Hematopoietic multipotent progenitor cell treated with erythropoietin and hydrocortisone succinate and interleukin-3 and kit ligand, for 6 days (in vitro differentiated cells): ENCODE measurements around the gene SEMA4D.

ENCODE experiments used
- DNase-seq: peaks from one replicate; pipeline ENCODE4 v3.0.0-alpha.2; 2015

SEMA4D gene

GRCh38 chr9:89342948-89343347 is 155.0 kb downstream of the SEMA4D start:
- no peak for DNase-seq

DNA sequence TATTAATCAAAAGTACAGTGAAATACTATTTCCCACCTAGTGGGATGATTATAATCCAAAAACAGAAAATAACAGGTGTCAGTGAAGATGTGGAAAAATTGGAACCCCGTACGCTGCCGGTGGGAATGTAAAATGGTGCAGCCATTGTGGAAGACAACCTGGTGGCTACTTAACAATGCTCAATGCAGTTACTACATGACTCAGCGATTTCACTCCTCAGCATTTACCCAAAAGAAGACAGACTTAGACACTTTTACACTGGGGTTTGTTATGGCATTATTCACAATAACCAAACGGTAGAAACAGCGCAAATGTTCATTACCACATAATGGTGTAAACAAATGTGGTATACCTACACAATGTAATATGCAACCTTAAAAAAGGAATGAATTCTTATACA is 155.7 kb downstream of the SEMA4D start:
- peak; percentile 59 for DNase-seq

GRCh38 chr9:89340332-89340731 is 157.6 kb downstream of the SEMA4D start:
- no peak for DNase-seq

- DNase-seq: no peak
These were observed 158.1 kb downstream of the SEMA4D start for GRCh38 chr9:89339807-89340206.

- no peak for DNase-seq
These were observed 167.4 kb downstream of the SEMA4D start for GRCh38 chr9:89330513-89330912.

GRCh38 chr9:89329917-89330316 is 168.0 kb downstream of the SEMA4D start:
- DNase-seq: no peak

DNA sequence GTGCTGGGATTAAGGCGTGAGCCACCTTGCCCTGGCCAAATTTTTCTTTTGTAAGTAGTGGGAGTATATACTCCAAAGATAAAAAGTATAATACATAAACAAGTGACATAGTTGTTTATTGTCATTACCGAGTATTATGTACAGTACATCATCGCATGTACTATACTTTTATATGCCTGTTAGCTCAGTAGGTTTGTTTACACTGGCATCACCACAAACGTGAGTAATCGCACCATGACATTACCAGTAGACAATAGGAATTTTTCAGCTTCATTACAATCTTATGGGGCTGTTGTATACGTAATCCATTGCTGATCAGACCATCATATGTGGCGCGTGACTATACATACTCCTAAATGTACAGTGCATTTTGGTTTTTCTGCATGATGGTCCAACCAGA is 169.8 kb downstream of the SEMA4D start:
- DNase-seq: no peak

GRCh38 chr9:89325733-89326132 is 172.2 kb downstream of the SEMA4D start:
- DNase-seq: no peak

DNA sequence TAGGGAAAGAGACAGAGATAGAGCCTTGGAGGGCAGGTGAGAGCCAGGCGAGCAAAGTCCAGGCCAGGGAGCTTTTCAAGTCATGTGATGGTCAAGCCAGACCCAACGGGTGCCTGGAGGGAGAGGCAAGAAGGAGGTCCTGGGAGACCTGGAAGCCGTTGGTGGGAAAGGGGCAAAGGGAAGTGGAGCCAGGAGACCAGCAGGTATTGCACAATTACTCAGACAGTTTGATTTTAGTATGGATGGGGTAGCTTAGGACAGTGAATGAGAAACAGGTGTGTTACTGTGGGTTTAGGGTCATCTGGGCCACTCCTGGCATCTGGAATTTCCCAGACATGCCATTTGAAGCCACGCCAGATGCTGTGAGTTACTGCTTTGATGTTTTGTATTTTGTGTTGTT is 174.5 kb downstream of the SEMA4D start:
- DNase-seq: no peak

GRCh38 chr9:89319015-89319905 is 178.7 kb downstream of the SEMA4D start:
- peak; percentile 56 for DNase-seq

DNA sequence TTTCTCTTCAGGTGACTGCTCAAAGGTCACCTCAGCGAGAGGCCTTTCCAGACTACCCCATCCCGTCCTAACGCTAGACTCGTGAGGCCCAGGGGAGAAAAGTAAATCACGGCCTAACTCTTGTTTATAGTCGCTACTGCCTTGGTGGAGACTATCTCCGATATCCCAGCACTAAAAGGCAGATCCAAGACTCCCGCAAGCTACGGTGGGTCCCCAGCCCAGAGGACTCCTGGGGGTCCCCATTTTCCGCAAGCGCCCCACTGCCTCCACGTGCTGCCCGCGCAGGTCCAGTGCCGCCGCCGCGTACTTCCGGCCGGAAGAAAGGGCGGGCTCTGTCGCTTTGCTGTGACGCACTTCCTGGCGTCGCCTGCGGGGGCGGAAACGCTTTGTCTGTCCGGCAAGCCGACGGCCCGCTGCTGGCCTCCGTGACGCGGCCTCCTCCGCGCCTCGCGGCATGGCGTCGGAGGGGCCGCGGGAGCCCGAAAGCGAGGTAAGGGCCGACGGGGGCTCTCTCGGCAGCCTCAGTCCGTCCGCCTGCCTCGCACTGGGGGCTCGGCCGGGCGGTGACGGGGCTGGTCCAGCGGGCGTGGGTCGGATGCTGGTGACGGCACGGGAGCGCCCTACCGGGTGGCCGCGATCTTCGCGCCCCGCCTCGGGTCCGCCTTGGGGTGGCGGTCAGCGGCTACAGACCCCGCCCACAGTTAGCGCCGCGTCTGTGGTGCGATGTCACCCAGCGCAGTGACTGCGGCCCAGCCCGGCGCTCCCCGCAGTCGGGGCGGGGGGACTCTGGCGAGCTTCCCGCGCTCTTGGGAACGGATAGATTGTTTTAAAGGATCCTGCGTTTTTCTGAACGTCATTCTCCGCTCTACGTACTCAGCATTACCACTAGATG is 179.5 kb downstream of the SEMA4D start, which contains the start of gene SECISBP2:
TSS of gene SECISBP2 (plus strand) at position 378 of the 892 bp plus-strand sequence. CDS start at position 455, 77 bp downstream.
- DNase-seq: peak; percentile 98

GRCh38 chr9:89317282-89317681 is 180.6 kb downstream of the SEMA4D start:
- DNase-seq: no peak

- no peak for DNase-seq
These were observed 182.4 kb downstream of the SEMA4D start for GRCh38 chr9:89315482-89315881.

GRCh38 chr9:89314955-89315354 is 183.0 kb downstream of the SEMA4D start:
- DNase-seq: no peak

- peak; percentile 28 for DNase-seq
These were observed 184.1 kb downstream of the SEMA4D start for GRCh38 chr9:89313842-89314241.

- peak; percentile 85 for DNase-seq
These were observed 185.7 kb downstream of the SEMA4D start for GRCh38 chr9:89312222-89312571.

GRCh38 chr9:89311346-89312221 is 186.3 kb downstream of the SEMA4D start:
- peak; percentile 40 for DNase-seq
